ENCODE results near the gene GPX3.

Gene GPX3

GRCh38 chr5:151065609-151066008 is 45.2 kb downstream of the GPX3 start:
- H3K9me3 ChIP-seq (ENCODE audit: control insufficient read depth, low read depth, low read length): no peaks in the 10 kb centered on the region
- no peak overlapping the region for H3K9ac ChIP-seq (ENCODE audit: low read length)
- no peak overlapping the region for H3K4me3 ChIP-seq (ENCODE audit: low read length)
- no peaks in the 10 kb centered on the region for H3K4me1 ChIP-seq (ENCODE audit: control insufficient read depth, low read depth, low read length)
- peaks cover 5% of the 10 kb centered on the region for H3K36me3 ChIP-seq (ENCODE audit: control insufficient read depth, low read depth, low read length)
- H3K27ac ChIP-seq (ENCODE audit: low read length): no peak overlapping the region
- no peaks in the 10 kb centered on the region for H3K27me3 ChIP-seq (ENCODE audit: control insufficient read depth, insufficient read depth, low read length)

DNA sequence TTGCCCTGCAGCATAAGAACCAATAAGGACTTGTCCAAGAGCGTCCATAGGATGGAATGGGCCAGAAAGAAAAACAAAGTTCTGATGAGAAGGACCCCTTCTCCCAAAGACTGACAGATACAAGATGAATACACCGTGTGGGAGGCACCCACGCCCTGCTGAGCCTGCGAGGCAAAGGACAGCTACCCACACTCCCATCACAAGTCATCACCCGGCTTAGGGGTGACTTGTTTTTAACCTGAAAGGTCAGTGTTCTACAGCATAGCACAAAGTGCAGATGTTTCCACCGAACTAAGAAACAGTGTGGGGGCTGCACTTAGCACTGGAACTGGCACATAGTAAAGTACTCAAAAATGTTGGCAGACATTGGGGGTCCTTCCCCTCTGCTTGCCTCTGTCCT is 46.5 kb downstream of the GPX3 start:
- H3K36me3 ChIP-seq (ENCODE audit: control insufficient read depth, low read depth, low read length): peaks cover 1% of the 10 kb centered on the region
- no peaks in the 10 kb centered on the region for H3K27me3 ChIP-seq (ENCODE audit: control insufficient read depth, insufficient read depth, low read length)

GRCh38 chr5:151067632-151068432 is 47.4 kb downstream of the GPX3 start:
- Histone ChIP-seq H3K27ac (ENCODE audit: low read length) (no peak overlapping the region), H3K36me3 (ENCODE audit: control insufficient read depth, low read depth, low read length) (no peaks in the 10 kb centered on the region), H3K4me3 (ENCODE audit: low read length) (no peak overlapping the region), H3K27me3 (ENCODE audit: control insufficient read depth, insufficient read depth, low read length) (no peaks in the 10 kb centered on the region), H3K9me3 (ENCODE audit: control insufficient read depth, low read depth, low read length) (no peaks in the 10 kb centered on the region), H3K9ac (ENCODE audit: low read length) (no peak overlapping the region), H3K4me1 (ENCODE audit: control insufficient read depth, low read depth, low read length) (no peaks in the 10 kb centered on the region)

More for the DNA sequence above, 46.5 kb downstream of the GPX3 start:
- Histone ChIP-seq H3K27ac (ENCODE audit: low read length) (no peak overlapping the region), H3K4me1 (ENCODE audit: control insufficient read depth, low read depth, low read length) (no peaks in the 10 kb centered on the region), H3K9ac (ENCODE audit: low read length) (no peak overlapping the region), H3K9me3 (ENCODE audit: control insufficient read depth, low read depth, low read length) (no peaks in the 10 kb centered on the region), H3K4me3 (ENCODE audit: low read length) (no peak overlapping the region)

- H3K36me3 ChIP-seq (ENCODE audit: control insufficient read depth, low read depth, low read length): no peaks in the 10 kb centered on the region
- H3K27ac ChIP-seq (ENCODE audit: low read length): no peak overlapping the region
- no peak overlapping the region for H3K9ac ChIP-seq (ENCODE audit: low read length)
- H3K4me3 ChIP-seq (ENCODE audit: low read length): no peak overlapping the region
- no peaks in the 10 kb centered on the region for H3K9me3 ChIP-seq (ENCODE audit: control insufficient read depth, low read depth, low read length)
- H3K4me1 ChIP-seq (ENCODE audit: control insufficient read depth, low read depth, low read length): no peaks in the 10 kb centered on the region
- no peaks in the 10 kb centered on the region for H3K27me3 ChIP-seq (ENCODE audit: control insufficient read depth, insufficient read depth, low read length)
Observed at GRCh38 chr5:151068433-151069197, 48.2 kb downstream of the GPX3 start.

- no peaks in the 10 kb centered on the region for H3K27me3 ChIP-seq (ENCODE audit: control insufficient read depth, insufficient read depth, low read length)
- H3K4me3 ChIP-seq (ENCODE audit: low read length): no peak overlapping the region
- H3K27ac ChIP-seq (ENCODE audit: low read length): no peak overlapping the region
- H3K9me3 ChIP-seq (ENCODE audit: control insufficient read depth, low read depth, low read length): no peaks in the 10 kb centered on the region
- H3K4me1 ChIP-seq (ENCODE audit: control insufficient read depth, low read depth, low read length): no peaks in the 10 kb centered on the region
- H3K36me3 ChIP-seq (ENCODE audit: control insufficient read depth, low read depth, low read length): no peaks in the 10 kb centered on the region
- H3K9ac ChIP-seq (ENCODE audit: low read length): no peak overlapping the region
Observed at GRCh38 chr5:151070449-151070848, 50.1 kb downstream of the GPX3 start.

- H3K36me3 ChIP-seq (ENCODE audit: control insufficient read depth, low read depth, low read length): no peaks in the 10 kb centered on the region
- H3K27me3 ChIP-seq (ENCODE audit: control insufficient read depth, insufficient read depth, low read length): no peaks in the 10 kb centered on the region
- H3K4me1 ChIP-seq (ENCODE audit: control insufficient read depth, low read depth, low read length): no peaks in the 10 kb centered on the region
Observed at GRCh38 chr5:151071021-151071420, 50.6 kb downstream of the GPX3 start.

DNA sequence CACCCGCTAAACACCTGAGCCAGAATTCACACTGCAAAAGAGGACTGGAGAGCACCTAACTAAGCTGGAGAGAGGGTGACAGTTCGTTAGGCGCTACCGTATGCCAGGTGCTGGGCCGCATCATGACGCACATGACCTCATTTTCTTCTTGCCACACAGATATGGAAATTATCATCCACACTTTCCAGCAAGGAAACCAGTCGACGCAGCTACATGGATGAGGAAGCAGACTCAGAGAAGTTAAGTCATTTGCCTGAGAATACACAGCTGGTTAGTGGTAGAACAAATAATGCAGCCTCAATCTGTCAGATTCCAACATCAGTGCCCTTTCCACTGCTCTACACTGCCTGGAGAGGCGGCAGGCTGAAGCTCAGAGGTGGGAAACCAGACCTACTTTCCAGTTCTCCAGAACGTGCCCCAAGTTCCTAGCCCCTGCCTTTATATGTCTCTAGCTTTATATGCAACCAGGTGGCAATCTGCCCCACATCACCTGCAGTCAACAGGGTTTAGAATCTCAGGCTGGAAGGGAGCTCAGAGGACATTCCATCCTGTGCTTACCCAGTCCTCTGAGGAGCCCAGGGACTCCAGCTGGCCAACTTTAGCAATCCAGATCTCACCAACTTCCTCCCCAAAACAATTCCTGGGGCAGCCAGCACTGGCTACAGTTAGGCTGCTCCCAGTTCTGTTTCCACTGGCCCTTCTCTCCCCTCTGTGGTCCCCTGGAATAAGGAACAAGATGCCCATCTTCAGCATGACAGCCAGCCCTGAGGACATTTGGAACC is 51.6 kb downstream of the GPX3 start:
- H3K27ac ChIP-seq (ENCODE audit: low read length): no peak overlapping the region
- H3K9me3 ChIP-seq (ENCODE audit: control insufficient read depth, low read depth, low read length): no peaks in the 10 kb centered on the region
- no peaks in the 10 kb centered on the region for H3K36me3 ChIP-seq (ENCODE audit: control insufficient read depth, low read depth, low read length)
- H3K4me3 ChIP-seq (ENCODE audit: low read length): no peak overlapping the region
- H3K4me1 ChIP-seq (ENCODE audit: control insufficient read depth, low read depth, low read length): no peaks in the 10 kb centered on the region
- H3K9ac ChIP-seq (ENCODE audit: low read length): no peak overlapping the region
- H3K27me3 ChIP-seq (ENCODE audit: control insufficient read depth, insufficient read depth, low read length): no peaks in the 10 kb centered on the region

More at GRCh38 chr5:151071021-151071420, 50.6 kb downstream of the GPX3 start:
- H3K4me3 ChIP-seq (ENCODE audit: low read length): no peak overlapping the region
- no peaks in the 10 kb centered on the region for H3K9me3 ChIP-seq (ENCODE audit: control insufficient read depth, low read depth, low read length)
- no peak overlapping the region for H3K9ac ChIP-seq (ENCODE audit: low read length)
- no peak overlapping the region for H3K27ac ChIP-seq (ENCODE audit: low read length)

- Histone ChIP-seq H3K36me3 (ENCODE audit: control insufficient read depth, low read depth, low read length) (no peaks in the 10 kb centered on the region), H3K9ac (ENCODE audit: low read length) (no peak overlapping the region), H3K27ac (ENCODE audit: low read length) (no peak overlapping the region), H3K9me3 (ENCODE audit: control insufficient read depth, low read depth, low read length) (no peaks in the 10 kb centered on the region), H3K4me3 (ENCODE audit: low read length) (no peak overlapping the region), H3K4me1 (ENCODE audit: control insufficient read depth, low read depth, low read length) (no peaks in the 10 kb centered on the region), H3K27me3 (ENCODE audit: control insufficient read depth, insufficient read depth, low read length) (no peaks in the 10 kb centered on the region)
Observed at GRCh38 chr5:151072630-151073025, 52.2 kb downstream of the GPX3 start.

- no peaks in the 10 kb centered on the region for H3K36me3 ChIP-seq (ENCODE audit: control insufficient read depth, low read depth, low read length)
Observed at GRCh38 chr5:151073280-151073679, 52.9 kb downstream of the GPX3 start.

DNA sequence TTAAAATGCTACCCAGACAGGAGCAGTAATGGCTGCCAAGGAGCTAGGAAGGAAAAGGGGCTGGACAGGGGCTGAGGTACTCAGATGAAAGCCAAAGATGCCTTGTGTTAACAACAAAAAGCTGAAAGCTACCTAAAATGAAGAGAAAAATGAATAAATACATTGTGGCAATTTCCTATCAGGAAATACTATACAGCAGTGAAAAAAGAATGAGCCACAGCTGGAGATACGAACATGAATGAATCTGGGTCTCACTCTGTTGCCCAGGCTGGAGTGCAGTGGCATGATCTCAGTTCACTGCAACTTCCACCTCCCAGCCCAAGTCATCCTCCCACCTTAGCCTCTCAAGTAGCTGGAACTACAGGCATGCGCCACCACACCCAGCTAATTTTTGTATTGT is 54.2 kb downstream of the GPX3 start:
- H3K4me1 ChIP-seq (ENCODE audit: control insufficient read depth, low read depth, low read length): no peaks in the 10 kb centered on the region
- H3K27ac ChIP-seq (ENCODE audit: low read length): no peak overlapping the region
- no peaks in the 10 kb centered on the region for H3K36me3 ChIP-seq (ENCODE audit: control insufficient read depth, low read depth, low read length)
- H3K27me3 ChIP-seq (ENCODE audit: control insufficient read depth, insufficient read depth, low read length): no peaks in the 10 kb centered on the region
- H3K9ac ChIP-seq (ENCODE audit: low read length): no peak overlapping the region
- H3K9me3 ChIP-seq (ENCODE audit: control insufficient read depth, low read depth, low read length): no peaks in the 10 kb centered on the region
- H3K4me3 ChIP-seq (ENCODE audit: low read length): no peak overlapping the region

More at GRCh38 chr5:151073280-151073679, 52.9 kb downstream of the GPX3 start:
- Histone ChIP-seq H3K27ac (ENCODE audit: low read length) (no peak overlapping the region), H3K4me1 (ENCODE audit: control insufficient read depth, low read depth, low read length) (no peaks in the 10 kb centered on the region), H3K4me3 (ENCODE audit: low read length) (no peak overlapping the region), H3K27me3 (ENCODE audit: control insufficient read depth, insufficient read depth, low read length) (no peaks in the 10 kb centered on the region), H3K9me3 (ENCODE audit: control insufficient read depth, low read depth, low read length) (no peaks in the 10 kb centered on the region), H3K9ac (ENCODE audit: low read length) (no peak overlapping the region)

DNA sequence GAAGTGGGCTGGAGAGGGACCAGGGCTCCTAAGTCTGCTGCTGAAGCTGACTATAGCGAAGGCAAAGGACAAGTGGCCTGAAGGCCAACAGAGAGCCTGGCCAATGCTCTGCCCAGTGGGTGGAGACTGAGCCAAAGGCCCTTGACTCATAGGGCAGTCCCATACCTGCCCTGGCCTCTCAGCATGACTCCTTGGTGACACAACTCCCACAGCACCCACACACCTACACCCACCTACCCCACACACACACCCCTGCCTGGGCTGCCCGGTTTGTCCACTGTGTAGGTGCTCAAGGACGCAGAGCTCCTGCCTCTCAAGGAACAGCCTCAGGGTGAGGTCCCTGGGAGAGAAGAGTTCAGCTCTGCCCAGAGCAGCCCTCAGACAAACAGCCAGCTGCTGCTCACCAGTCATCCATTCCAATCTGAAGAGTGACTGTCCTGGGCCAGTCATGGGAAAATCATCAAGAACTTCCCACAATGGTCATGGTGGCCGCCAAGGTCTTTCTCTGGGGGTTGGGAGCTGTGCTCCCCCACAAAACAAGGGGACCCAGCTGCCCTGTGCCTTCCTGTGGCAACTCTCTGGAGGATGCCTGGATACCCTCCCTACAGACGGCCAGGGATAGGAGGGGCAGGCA is 55.4 kb downstream of the GPX3 start:
- Histone ChIP-seq H3K4me3 (ENCODE audit: low read length) (no peak overlapping the region), H3K36me3 (ENCODE audit: control insufficient read depth, low read depth, low read length) (no peaks in the 10 kb centered on the region), H3K27ac (ENCODE audit: low read length) (no peak overlapping the region)

More for the DNA sequence above, 55.4 kb downstream of the GPX3 start:
- H3K9ac ChIP-seq (ENCODE audit: low read length): no peak overlapping the region
- H3K4me1 ChIP-seq (ENCODE audit: control insufficient read depth, low read depth, low read length): no peaks in the 10 kb centered on the region
- no peaks in the 10 kb centered on the region for H3K9me3 ChIP-seq (ENCODE audit: control insufficient read depth, low read depth, low read length)
- H3K27me3 ChIP-seq (ENCODE audit: control insufficient read depth, insufficient read depth, low read length): peaks cover 9% of the 10 kb centered on the region

Data from iPS-18a (cell line).